NB4 (cell line): ENCODE data around the gene LRMDA.

Experiments used
- MAX ChIP-seq: IDR thresholded peaks from 2 replicates; pipeline ENCODE4 v1.6.1; 2011; ENCODE audit warnings: low read depth, low read length
- MYC ChIP-seq: IDR thresholded peaks from 2 replicates; pipeline ENCODE4 v1.6.1; 2011; ENCODE audit warnings: low read depth, low read length
- POLR2A ChIP-seq: IDR thresholded peaks from 2 replicates; pipeline ENCODE4 v1.6.1; 2011; ENCODE audit warnings: mild to moderate bottlenecking; ENCODE audit not compliant: insufficient read length; ENCODE audit errors: extremely low read depth
- TF ChIP-seq, protein P1 (sequence below): IDR thresholded peaks from one replicate; pipeline ENCODE4 v1.5.1; 2012; ENCODE audit warnings: low read depth, low read length

DNA sequence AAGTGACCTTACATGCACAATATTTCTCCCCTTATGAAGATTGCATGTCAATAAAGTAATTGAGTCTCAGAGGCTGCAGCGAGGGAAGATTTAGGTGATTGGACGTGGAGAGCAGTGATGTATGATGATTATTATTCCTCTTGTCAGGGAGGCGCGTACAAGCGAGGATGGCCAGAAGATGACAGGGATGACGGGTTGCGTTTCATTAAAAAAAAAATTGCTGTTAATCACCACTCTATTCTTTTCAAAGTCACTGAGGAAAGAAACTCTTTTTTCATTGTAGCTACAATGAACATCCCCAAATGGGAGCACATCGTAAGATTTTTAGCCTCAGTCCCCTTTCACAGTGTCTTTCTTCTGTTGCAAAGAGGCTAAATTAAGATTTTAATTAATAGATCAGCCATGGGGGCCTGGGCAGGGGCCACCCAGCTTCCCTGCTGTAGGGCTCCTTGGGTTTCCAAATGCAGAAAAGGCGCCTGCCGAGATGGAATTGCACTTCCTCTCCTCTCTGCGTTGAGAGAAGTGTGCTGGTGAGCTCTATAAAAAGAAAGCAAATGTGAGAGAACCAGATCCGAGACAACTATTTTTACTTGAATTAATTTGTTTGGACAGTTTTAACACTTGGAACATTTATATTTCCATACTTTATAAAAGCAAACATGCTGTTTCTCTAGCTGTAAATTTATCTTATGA lies 998.1 kb downstream of the LRMDA start:
- no peak for TF ChIP-seq POLR2A
- TF ChIP-seq, protein P1, sequence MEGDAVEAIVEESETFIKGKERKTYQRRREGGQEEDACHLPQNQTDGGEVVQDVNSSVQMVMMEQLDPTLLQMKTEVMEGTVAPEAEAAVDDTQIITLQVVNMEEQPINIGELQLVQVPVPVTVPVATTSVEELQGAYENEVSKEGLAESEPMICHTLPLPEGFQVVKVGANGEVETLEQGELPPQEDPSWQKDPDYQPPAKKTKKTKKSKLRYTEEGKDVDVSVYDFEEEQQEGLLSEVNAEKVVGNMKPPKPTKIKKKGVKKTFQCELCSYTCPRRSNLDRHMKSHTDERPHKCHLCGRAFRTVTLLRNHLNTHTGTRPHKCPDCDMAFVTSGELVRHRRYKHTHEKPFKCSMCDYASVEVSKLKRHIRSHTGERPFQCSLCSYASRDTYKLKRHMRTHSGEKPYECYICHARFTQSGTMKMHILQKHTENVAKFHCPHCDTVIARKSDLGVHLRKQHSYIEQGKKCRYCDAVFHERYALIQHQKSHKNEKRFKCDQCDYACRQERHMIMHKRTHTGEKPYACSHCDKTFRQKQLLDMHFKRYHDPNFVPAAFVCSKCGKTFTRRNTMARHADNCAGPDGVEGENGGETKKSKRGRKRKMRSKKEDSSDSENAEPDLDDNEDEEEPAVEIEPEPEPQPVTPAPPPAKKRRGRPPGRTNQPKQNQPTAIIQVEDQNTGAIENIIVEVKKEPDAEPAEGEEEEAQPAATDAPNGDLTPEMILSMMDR, result no peak
- no peak for TF ChIP-seq MAX
- no peak for TF ChIP-seq MYC
